Caco-2 (cell line): ENCODE data around the gene DOK6. TPM values are rescaled to one million over a fixed set of nuclear protein-coding genes. Genes with fewer than 3 reads are reported as not detected.
A peak's percentile ranks its signal among the peaks of the same experiment; 100 is the strongest.

Experiments used
- BruUV-seq: library from RNA; stranded (reverse); fragments of 400-500 nt; replicated peaks from 2 replicates; lab custom pipeline; 2021; lab: Mats Ljungman, UMichigan
- CTCF ChIA-PET: fragments of 300-600 bp; sonication (Branson Sonifier 250); formaldehyde crosslinking; loops from one replicate; lab custom pipeline; 2022; ENCODE audit warnings: antibody characterized with exemption; lab: Charles Lee
- POLR2A ChIA-PET: fragments of 300-600 bp; sonication (Branson Sonifier 250); formaldehyde crosslinking; loops from one replicate; lab custom pipeline; 2022; ENCODE audit warnings: antibody characterized with exemption; lab: Charles Lee
- DNase-seq, 2 experiments: peaks; one replicate each; pipeline versions ENCODE4 v3.0.0 to v3.0.0-alpha.2; 2020 to 2022
- H3K27me3 ChIP-seq: replicated peaks from 2 replicates; pipeline ENCODE4 v1.6.0; 2011; ENCODE audit warnings: low read length; ENCODE audit not compliant: control insufficient read depth, insufficient read depth
- H3K36me3 ChIP-seq: 2 replicates; pipeline ENCODE4 v1.5.1; 2011; ENCODE audit warnings: low read length; ENCODE audit not compliant: control insufficient read depth, insufficient read depth
- H3K4me1 ChIP-seq: fragments of 250-450 bp; sonication (Bioruptor Pico); 2 replicates; pipeline ENCODE4 v1.5.1; 2020; ENCODE audit warnings: mild to moderate bottlenecking
- H3K4me3 ChIP-seq: 2 replicates; pipeline ENCODE4 v1.5.1; 2011; ENCODE audit warnings: low read depth, mild to moderate bottlenecking, control low read depth, low read length
- H3K9me3 ChIP-seq: fragments of 250-450 bp; sonication (Bioruptor Pico); 2 replicates; pipeline ENCODE4 v1.5.1; 2020; ENCODE audit warnings: mild to moderate bottlenecking, moderate library complexity
- H3K27ac Mint-ChIP-seq: one replicate; pipeline ENCODE4 v1.8.0; 2022; ENCODE audit warnings: mixed read lengths; ENCODE audit not compliant: unreplicated experiment
- H3K27me3 Mint-ChIP-seq: one replicate; pipeline ENCODE4 v1.8.0; 2022; ENCODE audit warnings: mixed read lengths; ENCODE audit not compliant: insufficient read depth, unreplicated experiment
- H3K36me3 Mint-ChIP-seq: one replicate; pipeline ENCODE4 v1.8.0; 2022; ENCODE audit warnings: mild to moderate bottlenecking, mixed read lengths; ENCODE audit not compliant: insufficient read depth, unreplicated experiment
- H3K4me1 Mint-ChIP-seq: one replicate; pipeline ENCODE4 v1.8.0; 2022; ENCODE audit warnings: low read depth, mixed read lengths; ENCODE audit not compliant: unreplicated experiment
- H3K4me3 Mint-ChIP-seq: one replicate; pipeline ENCODE4 v1.8.0; 2022; ENCODE audit warnings: mild to moderate bottlenecking, moderate library complexity, mixed read lengths; ENCODE audit not compliant: unreplicated experiment
- H3K9me3 Mint-ChIP-seq: one replicate; pipeline ENCODE4 v1.8.0; 2022; ENCODE audit warnings: mixed read lengths; ENCODE audit not compliant: unreplicated experiment
- CTCF ChIP-seq, 2 experiments: fragments of 200-600 bp in 1 of 2; IDR thresholded peaks; 1 replicate in 1 of 2; 2 replicates in 1 of 2; pipeline versions ENCODE4 v1.5.1 to v1.8.0; 2011 to 2022; ENCODE audit warnings: antibody characterized with exemption in 1 of 2, control low read depth in 1 of 2, inconsistent platforms in 1 of 2, low read depth in 1 of 2, low read length in 1 of 2, mild to moderate bottlenecking in 1 of 2, moderate library complexity in 1 of 2; ENCODE audit not compliant: insufficient read depth in 1 of 2, severe bottlenecking in 1 of 2, unreplicated experiment in 1 of 2
- intact Hi-C: fragments of 100-400 bp; cut with micrococcal nuclease; formaldehyde crosslinking; loops from one replicate; pipeline ENCODE4 v1.10.0; 2022; ENCODE audit not compliant: unreplicated experiment
- total RNA-seq: library from RNA; stranded (reverse); gene quantifications from 2 replicates; pipeline ENCODE4 v1.2.3, GENCODE V29; 2022

DOK6 gene
- total RNA-seq, 1 experiment from 2014 or later = not detected

DNA sequence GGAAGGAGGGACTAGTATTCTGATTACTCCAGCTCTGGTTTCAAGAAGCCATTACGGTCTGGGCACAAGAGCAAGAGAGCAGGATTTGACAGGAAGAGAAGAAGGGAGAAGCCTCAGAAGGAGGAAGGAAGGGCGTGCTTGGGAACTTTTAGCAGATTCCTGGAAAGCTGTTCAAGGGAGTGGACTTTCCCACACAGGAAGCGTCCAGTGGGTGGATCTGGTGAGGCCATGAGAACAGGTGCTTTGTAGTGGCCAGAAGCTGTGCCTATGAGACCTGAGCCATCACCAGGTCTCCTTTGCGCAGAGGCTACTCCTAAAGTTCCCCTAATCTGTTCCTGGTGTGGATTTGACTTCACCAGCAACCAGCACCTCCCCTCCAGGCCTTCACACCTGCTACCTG is 484.7 kb downstream of the DOK6 start:
- Histone ChIP-seq H3K4me3 (no peak overlapping the region), H3K9me3 (no peaks in the 10 kb centered on the region), H3K4me1 (no peaks in the 10 kb centered on the region), H3K36me3 (no peaks in the 10 kb centered on the region), H3K27me3 (no peaks in the 10 kb centered on the region)
- CTCF ChIA-PET = no interaction called here
- no peak for TF ChIP-seq CTCF (IDR thresholded peaks at IDR 0.05; ENCODE audit: insufficient read depth in 1 of 2, low read depth in 1 of 2, low read length in 1 of 2, severe bottlenecking in 1 of 2, unreplicated experiment in 1 of 2)
- H3K4me3 Mint-ChIP-seq = no peak overlapping the region
- peaks cover under 1% of the 10 kb centered on the region for H3K9me3 Mint-ChIP-seq
- no peak for DNase-seq
- H3K4me1 Mint-ChIP-seq = no peaks in the 10 kb centered on the region
- BruUV-seq = no TSS peak
- no peaks in the 10 kb centered on the region for H3K36me3 Mint-ChIP-seq
- POLR2A ChIA-PET = no interaction called here
- intact Hi-C loops = no loop called here
- no peaks in the 10 kb centered on the region for H3K27me3 Mint-ChIP-seq
- H3K27ac Mint-ChIP-seq = no peak overlapping the region

DNA sequence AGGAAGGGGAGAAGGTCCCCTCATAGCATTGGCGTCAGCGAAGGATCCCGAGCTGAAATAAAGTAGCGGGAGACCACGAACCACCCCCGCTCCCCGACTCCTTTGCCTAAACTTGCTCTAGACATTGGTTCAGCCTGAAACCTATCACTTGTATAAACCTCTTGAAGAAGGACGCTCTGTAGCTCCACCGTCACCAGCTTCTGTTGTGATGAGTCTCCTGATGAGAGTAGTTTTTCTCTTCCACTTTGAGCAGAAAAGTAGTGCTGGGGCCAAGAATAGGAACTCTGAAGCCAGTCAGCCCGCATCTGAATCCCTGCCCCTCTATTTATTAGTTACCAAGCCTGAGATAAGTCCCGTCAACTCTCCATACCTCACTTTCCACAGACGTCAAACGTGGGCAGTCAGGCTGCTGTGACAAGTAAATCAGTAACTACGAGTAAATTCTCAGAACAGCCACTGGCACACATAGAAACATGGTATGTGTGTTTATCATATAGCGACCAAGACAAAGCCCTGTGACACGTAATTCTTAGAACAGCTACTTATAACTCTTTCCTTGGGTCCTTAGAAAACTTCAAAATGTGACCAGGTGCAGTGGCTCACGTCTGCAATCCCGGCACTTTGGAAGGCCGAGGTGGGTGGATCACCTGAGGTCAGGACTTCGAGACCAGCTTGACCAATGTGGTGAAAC is 485.3 kb downstream of the DOK6 start:
- Mint-ChIP-seq H3K27ac (no peak overlapping the region), H3K9me3 (no peaks in the 10 kb centered on the region), H3K27me3 (no peaks in the 10 kb centered on the region), H3K4me1 (no peaks in the 10 kb centered on the region), H3K4me3 (no peak overlapping the region), H3K36me3 (no peaks in the 10 kb centered on the region)
- no peak for TF ChIP-seq CTCF (IDR thresholded peaks at IDR 0.05; ENCODE audit: insufficient read depth in 1 of 2, low read depth in 1 of 2, low read length in 1 of 2, severe bottlenecking in 1 of 2, unreplicated experiment in 1 of 2)
- ChIA-PET CTCF (no interaction called here), POLR2A (no interaction called here)
- Histone ChIP-seq H3K4me1 (no peaks in the 10 kb centered on the region), H3K36me3 (no peaks in the 10 kb centered on the region), H3K9me3 (no peaks in the 10 kb centered on the region), H3K27me3 (no peaks in the 10 kb centered on the region), H3K4me3 (no peak overlapping the region)
- DNase-seq = peak in 1 of 2 experiments; percentile 6
- intact Hi-C loops = no loop called here
- BruUV-seq = no TSS peak

DNA sequence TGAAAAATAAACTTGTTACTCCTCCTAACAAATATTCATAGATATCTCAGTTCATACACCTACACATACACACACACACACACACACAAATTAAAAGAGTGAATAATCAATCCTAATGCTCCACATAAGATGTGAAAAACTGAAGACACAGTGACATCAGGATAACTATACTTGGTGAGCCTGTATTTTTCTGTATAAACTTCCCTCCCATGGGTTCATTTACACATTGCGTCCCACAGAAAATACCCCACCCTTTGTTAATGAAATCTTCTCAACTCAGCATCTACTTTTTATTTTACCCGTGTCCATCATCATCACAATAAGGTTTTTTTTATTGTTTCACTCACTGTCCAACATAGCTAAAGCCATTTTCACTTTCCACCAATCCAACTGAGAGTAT is 486.6 kb downstream of the DOK6 start:
- H3K27me3 Mint-ChIP-seq = no peaks in the 10 kb centered on the region
- no TSS peak for BruUV-seq

More for the DNA sequence above, 486.6 kb downstream of the DOK6 start:
- Histone ChIP-seq H3K27me3 (no peaks in the 10 kb centered on the region), H3K36me3 (no peaks in the 10 kb centered on the region), H3K4me3 (no peak overlapping the region), H3K9me3 (no peaks in the 10 kb centered on the region), H3K4me1 (no peaks in the 10 kb centered on the region)
- CTCF ChIA-PET = no interaction called here
- intact Hi-C loops = no loop called here
- Mint-ChIP-seq H3K27ac (no peak overlapping the region), H3K4me3 (no peak overlapping the region), H3K9me3 (no peaks in the 10 kb centered on the region), H3K36me3 (no peaks in the 10 kb centered on the region), H3K4me1 (no peaks in the 10 kb centered on the region)
- no peak for DNase-seq
- POLR2A ChIA-PET = no interaction called here
- TF ChIP-seq CTCF (IDR thresholded peaks at IDR 0.05; ENCODE audit: insufficient read depth in 1 of 2, low read depth in 1 of 2, low read length in 1 of 2, severe bottlenecking in 1 of 2, unreplicated experiment in 1 of 2) = no peak
